NOMO-1 (cell line): ENCODE data around the gene IL13RA2.

ENCODE experiments used
- DNase-seq, 2 experiments: peaks; one replicate each; lab custom pipeline; 2025; ENCODE audit not compliant: unreplicated experiment in 2 of 2; lab: John Stamatoyannopoulos, UW

IL13RA2 gene

GRCh38 chrX:115017455-115017854 is at the start of gene IL13RA2:
TSS of gene IL13RA2 (minus strand) at chrX:115017616. CDS start at chrX:115017269, 347 bp downstream.
- DNase-seq: no peak

GRCh38 chrX:115065304-115065703 is 47.9 kb upstream of the IL13RA2 start:
- DNase-seq: no peak

- no peak for DNase-seq
Observed at GRCh38 chrX:115060013-115060412, 42.6 kb upstream of the IL13RA2 start.

GRCh38 chrX:115058276-115058675 is 40.9 kb upstream of the IL13RA2 start:
- DNase-seq: no peak

GRCh38 chrX:115054876-115055275 is 37.5 kb upstream of the IL13RA2 start:
- no peak for DNase-seq

- no peak for DNase-seq
Observed at GRCh38 chrX:115053223-115053622, 35.8 kb upstream of the IL13RA2 start.

GRCh38 chrX:115047715-115048114 is 30.3 kb upstream of the IL13RA2 start:
- DNase-seq: no peak

GRCh38 chrX:115047181-115047580 is 29.8 kb upstream of the IL13RA2 start:
- no peak for DNase-seq

GRCh38 chrX:115040417-115040816 is 23.0 kb upstream of the IL13RA2 start:
- no peak for DNase-seq

- DNase-seq: no peak
Observed at GRCh38 chrX:115038406-115038805, 21.0 kb upstream of the IL13RA2 start.

GRCh38 chrX:115036029-115036428 is 18.6 kb upstream of the IL13RA2 start:
- DNase-seq: no peak

- no peak for DNase-seq
Observed at GRCh38 chrX:115031989-115032388, 14.6 kb upstream of the IL13RA2 start.

- no peak for DNase-seq
Observed at GRCh38 chrX:115030625-115031024, 13.2 kb upstream of the IL13RA2 start.

GRCh38 chrX:115029869-115030570 is 12.6 kb upstream of the IL13RA2 start:
- no peak for DNase-seq

GRCh38 chrX:115029440-115029839 is 12.0 kb upstream of the IL13RA2 start:
- DNase-seq: no peak

GRCh38 chrX:115023811-115024210 is 6.4 kb upstream of the IL13RA2 start:
- no peak for DNase-seq

GRCh38 chrX:115023139-115023538 is 5.7 kb upstream of the IL13RA2 start:
- DNase-seq: no peak

GRCh38 chrX:115021121-115021520 is 3.7 kb upstream of the IL13RA2 start:
- no peak for DNase-seq

- DNase-seq: no peak
Observed at GRCh38 chrX:115018944-115019343, 1.5 kb upstream of the IL13RA2 start.

GRCh38 chrX:115018040-115018647 is 728 bp upstream of the IL13RA2 start:
- no peak for DNase-seq

- no peak for DNase-seq
Observed at GRCh38 chrX:115013705-115014104, 3.7 kb downstream of the IL13RA2 start.

- DNase-seq: no peak
Observed at GRCh38 chrX:115011428-115011827, 6.0 kb downstream of the IL13RA2 start.

- no peak for DNase-seq
Observed at GRCh38 chrX:114999906-115000305, 17.5 kb downstream of the IL13RA2 start.
